Endothelial cell of umbilical vein (primary cell): ENCODE data around the gene TRERF1. TPM values are rescaled to one million over a fixed set of nuclear protein-coding genes. Genes with fewer than 3 reads are reported as not detected.

ENCODE experiments used
- BruUV-seq: library from RNA; stranded (reverse); fragments of 400-500 nt; replicated peaks from 2 replicates; lab custom pipeline; 2021; lab: Mats Ljungman, UMichigan
- CTCF ChIA-PET: fragments of 300-600, 350-600 bp; sonication (Branson Sonifier 250); formaldehyde crosslinking; loops from one replicate; lab custom pipeline; 2021; ENCODE audit warnings: antibody characterized with exemption, inconsistent platforms; lab: Charles Lee
- POLR2A ChIA-PET: fragments of 300-600, 350-600 bp; sonication (Branson Sonifier 250); formaldehyde crosslinking; loops from one replicate; lab custom pipeline; 2021; ENCODE audit warnings: antibody characterized with exemption, inconsistent platforms; lab: Charles Lee
- DNase-seq: peaks from one replicate; pipeline ENCODE4 v3.0.0-alpha.2; 2011; ENCODE audit warnings: low read depth, low spot score
- FAIRE-seq: peaks from 2 replicates; lab custom pipeline; 2011; peaks lifted over from hg19 to GRCh38; lab: Jason Lieb, UNC
- H2AFZ ChIP-seq: 2 replicates; pipeline ENCODE4 v1.6.0; 2012; ENCODE audit warnings: low read depth, low read length, control low read depth, inconsistent platforms
- H3K27ac ChIP-seq: 2 replicates; pipeline ENCODE4 v1.5.1; 2011; ENCODE audit warnings: low read depth, mild to moderate bottlenecking, control low read depth, low read length, moderate library complexity; ENCODE audit not compliant: insufficient read depth
- H3K27me3 ChIP-seq, 2 experiments: 2 replicates each; pipeline versions ENCODE4 v1.6.0 to v1.6.1; 2011; ENCODE audit warnings: low read length in 2 of 2, mixed read lengths in 1 of 2; ENCODE audit not compliant: control insufficient read depth in 2 of 2, insufficient read depth in 2 of 2
- H3K36me3 ChIP-seq, 2 experiments: 2 replicates in 1 of 2; 3 replicates in 1 of 2; pipeline ENCODE4 v1.5.1; 2011; ENCODE audit warnings: low read length in 2 of 2, mild to moderate bottlenecking in 1 of 2, moderate library complexity in 1 of 2; ENCODE audit not compliant: control insufficient read depth in 2 of 2, insufficient read depth in 2 of 2; ENCODE audit errors: extremely low read depth in 1 of 2
- H3K4me1 ChIP-seq: 3 replicates; pipeline ENCODE4 v1.5.1; 2011; ENCODE audit warnings: mild to moderate bottlenecking, low read length; ENCODE audit not compliant: control insufficient read depth, insufficient read depth; ENCODE audit errors: extremely low read depth
- H3K4me2 ChIP-seq: 2 replicates; pipeline ENCODE4 v1.6.1; 2011; ENCODE audit warnings: low read length, control low read depth, mixed read lengths; ENCODE audit not compliant: insufficient read depth
- H3K4me3 ChIP-seq, 3 experiments: fragments of 200-600 bp in 1 of 3; sonication (generic), shearing (Covaris generic) in 1 of 3; replicated peaks in 1 of 3; 2 replicates each; pipeline ENCODE4 v1.5.1; 2011 to 2016; ENCODE audit warnings: control low read depth in 3 of 3, low read length in 3 of 3, mild to moderate bottlenecking in 2 of 3, inconsistent platforms in 1 of 3, low read depth in 1 of 3, moderate library complexity in 1 of 3; ENCODE audit not compliant: insufficient read depth in 1 of 3
- H3K79me2 ChIP-seq: 2 replicates; pipeline ENCODE4 v1.6.0; 2012; ENCODE audit warnings: low read length, inconsistent platforms; ENCODE audit not compliant: control insufficient read depth, insufficient read depth
- H3K9ac ChIP-seq: replicated peaks from 2 replicates; pipeline ENCODE3; 2011; ENCODE audit warnings: low read length, control low read depth; ENCODE audit not compliant: insufficient read depth; ENCODE audit errors: extremely low read depth
- H3K9me1 ChIP-seq: replicated peaks from 3 replicates; pipeline ENCODE4 v1.6.0; 2011; ENCODE audit warnings: mild to moderate bottlenecking, low read length; ENCODE audit not compliant: control insufficient read depth, insufficient read depth; ENCODE audit errors: extremely low read depth
- H3K9me3 ChIP-seq: replicated peaks from 2 replicates; pipeline ENCODE4 v1.5.1; 2012; ENCODE audit warnings: low read length, inconsistent platforms; ENCODE audit not compliant: control insufficient read depth, insufficient read depth
- H4K20me1 ChIP-seq: replicated peaks from 2 replicates; pipeline ENCODE3; 2011; ENCODE audit warnings: mild to moderate bottlenecking, low read length; ENCODE audit not compliant: control insufficient read depth, insufficient read depth; ENCODE audit errors: extremely low read depth
- EZH2 ChIP-seq: IDR thresholded peaks from 2 replicates; pipeline ENCODE4 v1.6.1; 2012; ENCODE audit warnings: borderline replicate concordance, low read depth, mild to moderate bottlenecking, moderate library complexity, low read length, inconsistent platforms; ENCODE audit not compliant: severe bottlenecking
- FOS ChIP-seq: IDR thresholded peaks from 2 replicates; pipeline ENCODE4 v1.6.1; 2011; ENCODE audit warnings: mild to moderate bottlenecking, low read length, moderate library complexity, borderline replicate concordance; ENCODE audit not compliant: insufficient read depth
- GATA2 ChIP-seq: IDR thresholded peaks from 2 replicates; pipeline ENCODE4 v1.7.0; 2011; ENCODE audit warnings: low read depth, mild to moderate bottlenecking, moderate library complexity, mixed read lengths, low read length; ENCODE audit not compliant: insufficient read length, insufficient read depth
- JUN ChIP-seq: IDR thresholded peaks from 2 replicates; pipeline ENCODE4 v1.6.1; 2011; ENCODE audit warnings: borderline replicate concordance, low read depth; ENCODE audit not compliant: insufficient read length, insufficient read depth
- MYC ChIP-seq: IDR thresholded peaks from one replicate; pipeline ENCODE4 v1.6.1; 2011; ENCODE audit warnings: mild to moderate bottlenecking, low read depth, low read length
- POLR2A ChIP-seq: IDR thresholded peaks from 2 replicates; pipeline ENCODE4 v1.6.1; 2012; ENCODE audit warnings: low read depth, mild to moderate bottlenecking, control low read depth, low read length
- POLR2AphosphoS5 ChIP-seq: IDR thresholded peaks from 2 replicates; pipeline ENCODE4 v1.6.1; 2012; ENCODE audit warnings: low read depth, mild to moderate bottlenecking, control low read depth, low read length, moderate library complexity; ENCODE audit not compliant: insufficient read depth
- dilution Hi-C: fragments of 300-500 bp; cut with MboI; formaldehyde crosslinking; loops from one replicate; pipeline ENCODE4 v1.15.0; 2019; ENCODE audit warnings: low sequenced_read_pairs; ENCODE audit not compliant: extremely low pct_ligation_motif_present
- intact Hi-C: fragments of 100-400 bp; cut with micrococcal nuclease; formaldehyde crosslinking; loops from one replicate; pipeline ENCODE4 v1.10.0; 2022
- polyA plus RNA-seq, 4 experiments: library from polyadenylated mRNA; depleted of rRNA in 3 of 4; stranded (reverse) in 3 of 4; unstranded in 1 of 4; fragments of >200 nt; gene quantifications; 2 replicates each; pipeline versions ENCODE4 v1.2.1 to v1.2.3, GENCODE V29; 2011 to 2012; ENCODE audit warnings: missing spikeins in 1 of 4
- total RNA-seq: library from RNA; stranded (reverse); gene quantifications from 2 replicates; pipeline ENCODE4 v1.2.3, GENCODE V29; 2021
- TF ChIP-seq, protein P1 (sequence below): IDR thresholded peaks from 2 replicates; pipeline ENCODE4 v1.6.1; 2011; ENCODE audit not compliant: insufficient read depth, insufficient read length
- TF ChIP-seq, protein P2 (sequence below), 2 donors: IDR thresholded peaks; 1 replicate in 1 of 2; 2 replicates in 1 of 2; pipeline ENCODE4 v1.5.1; 2011; ENCODE audit warnings: low read length in 2 of 2, mild to moderate bottlenecking in 2 of 2, moderate library complexity in 2 of 2, control low read depth in 1 of 2, inconsistent platforms in 1 of 2, low read depth in 1 of 2; ENCODE audit not compliant: insufficient read depth in 1 of 2; ENCODE audit errors: extremely low read depth in 1 of 2

The TRERF1 gene
- total and polyA plus RNA-seq, 2 donors (not counting 3 experiments of a cell fraction or from before 2014, with no cell fraction given), result 0.73 to 5.5 TPM

- CTCF ChIA-PET, result interaction anchor here (1.3 to 1.8 kb wide), 2 partner anchors 8 to 20 kb away, joined by 3 to 10 read pairs; partner anchors contain the start of gene TRERF1
- no TSS peak for BruUV-seq
- Histone ChIP-seq H4K20me1 (no peaks in the 10 kb centered on the region), H2AFZ (no peak overlapping the region), H3K9me1 (no peaks in the 10 kb centered on the region), H3K9ac (no peak overlapping the region), H3K4me1 (no peaks in the 10 kb centered on the region), H3K36me3 (no peaks in the 10 kb centered on the region), H3K27me3 (no peaks in the 10 kb centered on the region), H3K27ac (no peak overlapping the region), H3K4me2 (no peak overlapping the region), H3K4me3 (no peak overlapping the region), H3K9me3 (no peaks in the 10 kb centered on the region), H3K79me2 (no peaks in the 10 kb centered on the region)
- DNase-seq (no peak), FAIRE-seq (no peak)
- POLR2A ChIA-PET, result no interaction called here
- TF ChIP-seq POLR2AphosphoS5, result no peak
- no peak for TF ChIP-seq FOS
- TF ChIP-seq, protein P1, sequence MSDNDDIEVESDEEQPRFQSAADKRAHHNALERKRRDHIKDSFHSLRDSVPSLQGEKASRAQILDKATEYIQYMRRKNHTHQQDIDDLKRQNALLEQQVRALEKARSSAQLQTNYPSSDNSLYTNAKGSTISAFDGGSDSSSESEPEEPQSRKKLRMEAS, result no peak
- no peak for TF ChIP-seq POLR2A
- no peak for TF ChIP-seq GATA2
- TF ChIP-seq JUN, result no peak
- dilution Hi-C loops (no loop called here), intact Hi-C loops (no loop called here)
Observed at GRCh38 chr6:42431877-42432276, 19.8 kb downstream of the TRERF1 start.

- H3K36me3 ChIP-seq, result no peaks in the 10 kb centered on the region
- no peak for DNase-seq
- H3K4me3 ChIP-seq, result no peak overlapping the region
- H3K4me2 ChIP-seq, result no peak overlapping the region
- no TSS peak for BruUV-seq
- intact Hi-C loops, result no loop called here
- no peaks in the 10 kb centered on the region for H4K20me1 ChIP-seq
- ChIA-PET POLR2A (no interaction called here), CTCF (no interaction called here)
- no peaks in the 10 kb centered on the region for H3K27me3 ChIP-seq
- H3K79me2 ChIP-seq, result no peaks in the 10 kb centered on the region
- no peak overlapping the region for H3K9ac ChIP-seq
- H3K4me1 ChIP-seq, result no peaks in the 10 kb centered on the region
- H3K27ac ChIP-seq, result no peak overlapping the region
- H3K9me3 ChIP-seq, result no peaks in the 10 kb centered on the region
- dilution Hi-C loops, result no loop called here
- FAIRE-seq, result no peak
- no peak overlapping the region for H2AFZ ChIP-seq
- no peak for TF ChIP-seq JUN
- TF ChIP-seq, protein P1, result no peak
- no peak for TF ChIP-seq POLR2AphosphoS5
- no peak for TF ChIP-seq GATA2
- TF ChIP-seq MYC, result no peak
- no peak for TF ChIP-seq FOS
- TF ChIP-seq POLR2A, result no peak
- TF ChIP-seq, protein P2, sequence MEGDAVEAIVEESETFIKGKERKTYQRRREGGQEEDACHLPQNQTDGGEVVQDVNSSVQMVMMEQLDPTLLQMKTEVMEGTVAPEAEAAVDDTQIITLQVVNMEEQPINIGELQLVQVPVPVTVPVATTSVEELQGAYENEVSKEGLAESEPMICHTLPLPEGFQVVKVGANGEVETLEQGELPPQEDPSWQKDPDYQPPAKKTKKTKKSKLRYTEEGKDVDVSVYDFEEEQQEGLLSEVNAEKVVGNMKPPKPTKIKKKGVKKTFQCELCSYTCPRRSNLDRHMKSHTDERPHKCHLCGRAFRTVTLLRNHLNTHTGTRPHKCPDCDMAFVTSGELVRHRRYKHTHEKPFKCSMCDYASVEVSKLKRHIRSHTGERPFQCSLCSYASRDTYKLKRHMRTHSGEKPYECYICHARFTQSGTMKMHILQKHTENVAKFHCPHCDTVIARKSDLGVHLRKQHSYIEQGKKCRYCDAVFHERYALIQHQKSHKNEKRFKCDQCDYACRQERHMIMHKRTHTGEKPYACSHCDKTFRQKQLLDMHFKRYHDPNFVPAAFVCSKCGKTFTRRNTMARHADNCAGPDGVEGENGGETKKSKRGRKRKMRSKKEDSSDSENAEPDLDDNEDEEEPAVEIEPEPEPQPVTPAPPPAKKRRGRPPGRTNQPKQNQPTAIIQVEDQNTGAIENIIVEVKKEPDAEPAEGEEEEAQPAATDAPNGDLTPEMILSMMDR (IDR thresholded peaks at IDR 0.05; ENCODE audit: extremely low read depth in 1 of 2, insufficient read depth in 1 of 2, low read depth in 1 of 2, low read length in 2 of 2), result no peak
- no peak for TF ChIP-seq EZH2
- no peaks in the 10 kb centered on the region for H3K9me1 ChIP-seq
Observed at GRCh38 chr6:42431356-42431755, 20.4 kb downstream of the TRERF1 start.
